Astrocyte of the cerebellum (primary cell): ENCODE measurements around the gene ABLIM1.

Experiments used
- DNase-seq: peaks from one replicate; pipeline ENCODE4 v3.0.0-alpha.2; 2011; ENCODE audit warnings: low read depth
- H3K4me3 ChIP-seq: 2 replicates; pipeline ENCODE4 v1.5.1; 2011; ENCODE audit warnings: mild to moderate bottlenecking, low read depth, low read length, moderate library complexity
- in situ Hi-C: cut with HindIII; loops from 2 replicates; pipeline ENCODE4 v1.10.0; 2017; ENCODE audit warnings: low sequenced_read_pairs
- TF ChIP-seq, protein P1 (sequence below): IDR thresholded peaks from 2 replicates; pipeline ENCODE4 v1.5.1; 2012; ENCODE audit warnings: low read length, low read depth, moderate library complexity, mild to moderate bottlenecking; ENCODE audit errors: missing control alignments

The ABLIM1 gene

DNA sequence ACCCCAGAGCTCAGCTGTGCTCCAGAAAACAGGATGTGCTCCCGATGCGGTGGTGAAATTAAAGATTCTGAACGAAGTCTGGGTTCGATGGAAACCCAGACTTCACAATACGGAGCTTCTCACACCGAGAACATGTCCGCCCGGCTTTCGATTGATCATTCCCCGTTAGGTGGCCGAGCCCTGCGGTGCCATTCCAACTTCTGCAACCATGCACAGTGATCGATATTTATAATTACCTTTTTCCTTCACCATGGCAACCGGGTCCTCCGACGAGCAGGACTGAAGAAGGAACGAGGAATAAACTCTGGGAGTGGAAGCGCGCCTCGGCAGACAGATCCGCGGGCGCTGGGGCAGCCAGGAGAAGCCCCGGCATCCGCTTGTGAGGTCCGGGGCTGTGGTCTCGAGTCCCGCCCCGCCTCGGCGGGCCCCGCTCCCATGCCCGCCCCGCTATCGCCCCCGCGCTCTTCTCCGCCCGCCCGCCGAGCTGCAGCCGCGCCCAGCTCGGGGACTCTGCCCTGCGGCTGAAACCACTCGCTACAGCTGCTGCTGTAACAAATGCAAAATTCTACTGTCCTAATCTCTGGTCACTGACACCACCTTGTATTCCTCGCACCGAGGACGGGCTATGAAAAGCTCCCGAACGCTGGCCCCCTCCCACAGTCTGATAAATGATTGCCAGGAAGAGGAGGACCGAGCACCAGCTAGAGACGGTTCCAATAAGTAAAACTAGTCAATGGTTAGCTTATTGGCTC, 26.2 kb downstream of the ABLIM1 start:
- TF ChIP-seq, protein P1, sequence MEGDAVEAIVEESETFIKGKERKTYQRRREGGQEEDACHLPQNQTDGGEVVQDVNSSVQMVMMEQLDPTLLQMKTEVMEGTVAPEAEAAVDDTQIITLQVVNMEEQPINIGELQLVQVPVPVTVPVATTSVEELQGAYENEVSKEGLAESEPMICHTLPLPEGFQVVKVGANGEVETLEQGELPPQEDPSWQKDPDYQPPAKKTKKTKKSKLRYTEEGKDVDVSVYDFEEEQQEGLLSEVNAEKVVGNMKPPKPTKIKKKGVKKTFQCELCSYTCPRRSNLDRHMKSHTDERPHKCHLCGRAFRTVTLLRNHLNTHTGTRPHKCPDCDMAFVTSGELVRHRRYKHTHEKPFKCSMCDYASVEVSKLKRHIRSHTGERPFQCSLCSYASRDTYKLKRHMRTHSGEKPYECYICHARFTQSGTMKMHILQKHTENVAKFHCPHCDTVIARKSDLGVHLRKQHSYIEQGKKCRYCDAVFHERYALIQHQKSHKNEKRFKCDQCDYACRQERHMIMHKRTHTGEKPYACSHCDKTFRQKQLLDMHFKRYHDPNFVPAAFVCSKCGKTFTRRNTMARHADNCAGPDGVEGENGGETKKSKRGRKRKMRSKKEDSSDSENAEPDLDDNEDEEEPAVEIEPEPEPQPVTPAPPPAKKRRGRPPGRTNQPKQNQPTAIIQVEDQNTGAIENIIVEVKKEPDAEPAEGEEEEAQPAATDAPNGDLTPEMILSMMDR, result no peak
- DNase-seq, result no peak
- in situ Hi-C loops, result no loop called here
- H3K4me3 ChIP-seq, result peak overlapping the region; percentile 50

DNA sequence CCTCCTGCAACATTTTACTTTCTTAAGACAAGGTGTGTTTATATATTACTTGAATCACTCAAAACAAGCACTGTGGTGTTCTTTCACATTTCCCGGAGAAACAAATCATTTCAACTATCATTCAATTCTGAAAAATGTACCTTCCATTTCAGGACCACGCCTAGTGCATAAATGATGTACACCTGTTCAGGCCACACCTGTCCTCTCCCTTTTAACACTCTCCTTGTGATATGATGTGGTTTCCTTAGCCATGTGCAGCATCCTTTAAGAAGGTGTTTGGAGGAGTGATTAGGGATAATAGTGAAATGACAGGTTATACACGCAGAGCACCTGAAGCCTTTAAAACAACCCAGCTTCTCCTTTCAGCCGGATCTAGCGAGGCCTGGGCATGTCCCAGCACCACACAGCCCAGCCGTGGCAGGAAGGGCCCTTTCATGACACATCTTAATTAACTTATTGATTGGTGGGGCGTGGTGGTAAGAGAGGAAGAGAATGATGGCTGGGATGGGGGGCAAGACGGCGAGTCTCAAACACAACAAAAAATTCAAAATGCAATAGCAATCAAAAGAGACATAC, 26.9 kb downstream of the ABLIM1 start:
- H3K4me3 ChIP-seq, result peak overlapping the region; percentile 50
- TF ChIP-seq, protein P1, result no peak
- in situ Hi-C loops, result no loop called here

DNA sequence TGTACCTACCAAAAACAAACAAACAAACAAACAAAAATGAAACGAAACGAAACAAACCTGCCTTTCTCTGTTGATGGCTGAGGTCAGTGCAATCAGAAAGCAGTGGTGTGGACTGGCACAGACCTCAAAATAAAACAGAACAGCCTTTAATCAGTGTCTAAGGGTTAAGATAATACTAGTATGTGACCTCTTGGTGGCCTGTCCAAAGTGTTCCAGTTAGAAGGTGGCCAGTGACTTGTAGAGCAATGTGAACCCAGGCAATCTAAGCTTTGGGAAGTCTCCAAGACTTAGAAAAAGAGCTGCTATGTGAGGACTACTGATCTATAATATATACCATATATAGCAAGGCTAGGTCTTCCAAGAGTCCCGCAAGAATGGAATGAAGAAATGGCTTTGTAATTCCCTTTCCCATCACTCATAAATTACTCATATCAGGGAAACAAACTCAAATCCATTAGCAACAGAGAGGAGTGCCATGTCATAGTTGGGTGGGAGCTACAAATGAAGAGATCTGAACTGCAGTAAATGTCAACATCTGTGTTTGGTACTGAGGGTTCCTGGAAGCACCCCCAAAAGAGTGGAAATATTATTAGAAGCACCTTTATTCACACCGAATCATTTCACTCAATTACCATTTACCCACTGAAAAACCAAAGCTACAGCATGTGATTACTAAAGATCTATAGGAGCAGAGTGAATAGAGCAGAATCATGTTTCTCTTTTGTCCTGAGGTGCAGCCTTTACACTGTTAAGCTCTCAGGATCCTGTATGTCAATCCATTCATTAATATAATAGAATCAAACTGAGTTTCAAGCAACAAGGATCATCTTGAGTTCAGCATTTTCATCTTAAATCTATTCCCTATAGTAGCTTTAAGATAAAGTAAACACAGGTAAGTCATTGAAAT, 28.0 kb downstream of the ABLIM1 start:
- in situ Hi-C loops, result no loop called here
- H3K4me3 ChIP-seq, result no peak overlapping the region
- TF ChIP-seq, protein P1, result no peak
- DNase-seq, result no peak

More for the DNA sequence above, 26.9 kb downstream of the ABLIM1 start:
- DNase-seq, result no peak

DNA sequence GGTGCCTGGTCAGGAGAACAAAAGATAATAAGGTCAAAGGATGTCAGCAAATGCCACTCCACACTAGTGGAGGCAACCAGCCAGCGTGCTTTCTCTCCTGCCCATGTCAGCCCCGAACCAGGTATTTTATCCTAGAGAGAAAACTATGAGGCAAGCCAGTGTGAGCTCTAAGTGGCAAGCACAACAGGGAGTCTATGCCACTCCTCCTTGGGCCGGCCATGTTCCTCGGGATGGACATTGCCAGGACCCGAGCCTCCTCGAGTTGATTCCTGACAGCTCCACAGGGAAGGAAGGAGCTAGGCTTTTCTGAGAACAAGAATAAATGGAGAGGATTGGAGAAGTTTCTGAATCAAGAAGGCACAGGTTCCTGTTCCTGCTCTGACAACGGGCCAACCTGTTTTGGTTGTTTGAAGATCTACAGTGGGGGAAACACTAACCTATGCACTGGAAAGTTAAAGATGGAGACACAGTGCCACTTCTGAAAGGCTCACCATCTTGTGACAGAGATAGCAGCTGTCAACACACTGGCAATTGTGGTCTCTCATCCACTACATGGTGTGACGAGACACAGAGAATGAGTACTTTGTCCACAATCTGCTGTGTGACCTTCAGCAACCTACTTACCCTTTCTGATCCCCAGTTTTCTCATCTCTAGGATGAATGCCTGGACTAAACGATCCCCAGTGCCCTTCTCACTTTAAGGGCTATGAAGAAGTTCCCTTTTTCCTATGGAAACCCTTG, 28.8 kb downstream of the ABLIM1 start:
- TF ChIP-seq, protein P1, result no peak
- DNase-seq, result no peak
- no peak overlapping the region for H3K4me3 ChIP-seq
- in situ Hi-C loops, result no loop called here

GRCh38 chr10:114628106-114628505, 30.0 kb downstream of the ABLIM1 start:
- no peak for DNase-seq
- no peak overlapping the region for H3K4me3 ChIP-seq
- in situ Hi-C loops, result no loop called here
- TF ChIP-seq, protein P1, result no peak

DNA sequence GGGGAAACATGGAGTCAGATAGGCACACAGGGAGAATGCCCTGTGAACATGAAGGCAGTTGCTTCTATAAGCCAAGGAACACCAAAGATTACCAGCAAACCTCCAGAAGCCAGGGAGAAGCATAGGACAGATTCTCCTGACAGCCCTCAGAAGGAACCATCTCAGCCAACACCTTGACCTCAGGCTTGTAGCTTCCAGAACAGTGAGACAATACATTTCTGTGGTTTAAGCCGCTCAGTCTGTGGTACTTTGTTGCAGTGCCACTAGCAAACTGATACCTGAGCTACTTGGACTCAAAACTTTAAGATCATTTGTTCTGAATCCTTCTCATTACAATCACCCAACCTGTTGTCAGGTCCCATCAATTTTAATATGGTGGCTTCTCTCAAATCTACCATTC, 31.2 kb downstream of the ABLIM1 start:
- TF ChIP-seq, protein P1, result no peak
- in situ Hi-C loops, result no loop called here
- H3K4me3 ChIP-seq, result no peak overlapping the region
- no peak for DNase-seq
